ENCODE measurements around the gene FYN.

Gene FYN

GRCh38 chr6:111829998-111830397, 43.3 kb downstream of the FYN start:
- no peak for DNase-seq

GRCh38 chr6:111829581-111829980, 43.7 kb downstream of the FYN start:
- DNase-seq = no peak

- no peak for DNase-seq
Measured at GRCh38 chr6:111828809-111829208, 44.4 kb downstream of the FYN start.

- no peak for DNase-seq
Measured at GRCh38 chr6:111825439-111826086, 47.7 kb downstream of the FYN start.

- DNase-seq = no peak
Measured at GRCh38 chr6:111824608-111825337, 48.5 kb downstream of the FYN start.

- no peak for DNase-seq
Measured at GRCh38 chr6:111823831-111824607, 49.2 kb downstream of the FYN start.

GRCh38 chr6:111823012-111823411, 50.2 kb downstream of the FYN start:
- DNase-seq = no peak

- no peak for DNase-seq
Measured at GRCh38 chr6:111819458-111819857, 53.8 kb downstream of the FYN start.

GRCh38 chr6:111818539-111819226, 54.6 kb downstream of the FYN start:
- DNase-seq = no peak

- no peak for DNase-seq
Measured at GRCh38 chr6:111817451-111818120, 55.7 kb downstream of the FYN start.

- DNase-seq = no peak
Measured at GRCh38 chr6:111813677-111814310, 59.5 kb downstream of the FYN start.

GRCh38 chr6:111813237-111813636, 60.0 kb downstream of the FYN start:
- DNase-seq = no peak

- DNase-seq = no peak
Measured at GRCh38 chr6:111812060-111813038, 60.9 kb downstream of the FYN start.

- no peak for DNase-seq
Measured at GRCh38 chr6:111810294-111811131, 62.7 kb downstream of the FYN start.

- no peak for DNase-seq
Measured at GRCh38 chr6:111809766-111810165, 63.5 kb downstream of the FYN start.

GRCh38 chr6:111809264-111809663, 64.0 kb downstream of the FYN start:
- DNase-seq = no peak

GRCh38 chr6:111808493-111808892, 64.8 kb downstream of the FYN start:
- DNase-seq = no peak

GRCh38 chr6:111806561-111807497, 66.4 kb downstream of the FYN start:
- no peak for DNase-seq

- no peak for DNase-seq
Measured at GRCh38 chr6:111806165-111806547, 67.1 kb downstream of the FYN start.

Measured in SHP77 treated with DMSO at 0.1 percent for 48 hours (cell line).